HG02763 (cell line): ENCODE measurements around the gene ARL5A.

Source experiments
- ATAC-seq: cut with Tn5 transposase; IDR thresholded peaks from one replicate; pipeline ENCODE4 v1.9.1; 2021; ENCODE audit warnings: mild to moderate bottlenecking, moderate library complexity; ENCODE audit not compliant: unreplicated experiment

The ARL5A gene

GRCh38 chr2:151841047-151841424 is 12.8 kb upstream of the ARL5A start:
- no peak for ATAC-seq

- peak; percentile 97 for ATAC-seq
Measured at GRCh38 chr2:151840216-151841046, 12.2 kb upstream of the ARL5A start.

GRCh38 chr2:151837926-151838325 is 9.7 kb upstream of the ARL5A start:
- ATAC-seq, result no peak

- no peak for ATAC-seq
Measured at GRCh38 chr2:151833984-151834383, 5.8 kb upstream of the ARL5A start.

- ATAC-seq, result no peak
Measured at GRCh38 chr2:151830961-151831360, 2.7 kb upstream of the ARL5A start.

GRCh38 chr2:151828890-151829324 is 686 bp upstream of the ARL5A start:
- no peak for ATAC-seq

GRCh38 chr2:151827564-151828142 is 568 bp downstream of the ARL5A start:
- ATAC-seq, result peak; percentile 21

- no peak for ATAC-seq
Measured at GRCh38 chr2:151826737-151827157, 1.5 kb downstream of the ARL5A start.

- no peak for ATAC-seq
Measured at GRCh38 chr2:151824886-151825285, 3.3 kb downstream of the ARL5A start.

- no peak for ATAC-seq
Measured at GRCh38 chr2:151823651-151824050, 4.6 kb downstream of the ARL5A start.

GRCh38 chr2:151819920-151820319 is 8.3 kb downstream of the ARL5A start:
- no peak for ATAC-seq

- ATAC-seq, result no peak
Measured at GRCh38 chr2:151817929-151818328, 10.3 kb downstream of the ARL5A start.

- ATAC-seq, result no peak
Measured at GRCh38 chr2:151816843-151817242, 11.4 kb downstream of the ARL5A start.

- ATAC-seq, result no peak
Measured at GRCh38 chr2:151815821-151816489, 12.3 kb downstream of the ARL5A start.

- no peak for ATAC-seq
Measured at GRCh38 chr2:151810489-151810888, 17.7 kb downstream of the ARL5A start.

GRCh38 chr2:151809073-151809383 is 19.2 kb downstream of the ARL5A start:
- no peak for ATAC-seq

- no peak for ATAC-seq
Measured at GRCh38 chr2:151808258-151809072, 19.8 kb downstream of the ARL5A start.

- ATAC-seq, result no peak
Measured at GRCh38 chr2:151805961-151806360, 22.3 kb downstream of the ARL5A start.

- no peak for ATAC-seq
Measured at GRCh38 chr2:151805343-151805742, 22.9 kb downstream of the ARL5A start.

GRCh38 chr2:151803811-151804210 is 24.4 kb downstream of the ARL5A start:
- no peak for ATAC-seq

- no peak for ATAC-seq
Measured at GRCh38 chr2:151802315-151802714, 25.9 kb downstream of the ARL5A start.
